CD4-positive, alpha-beta T cell treated with Interleukin-4 for 1 hour (primary cell): ENCODE results near the gene YKT6.
A peak's percentile ranks its signal among the peaks of the same experiment; 100 is the strongest.
"Not testable (repeated sequence)": the region's sequence is repeated elsewhere in the genome, so short reads cannot be mapped to it uniquely, and the experiment has no call there.

Source experiments
- DNase-seq, 2 donors: peaks; one replicate each; pipeline ENCODE4 v3.0.0-alpha.2; 2020 to 2022

YKT6 gene

DNA sequence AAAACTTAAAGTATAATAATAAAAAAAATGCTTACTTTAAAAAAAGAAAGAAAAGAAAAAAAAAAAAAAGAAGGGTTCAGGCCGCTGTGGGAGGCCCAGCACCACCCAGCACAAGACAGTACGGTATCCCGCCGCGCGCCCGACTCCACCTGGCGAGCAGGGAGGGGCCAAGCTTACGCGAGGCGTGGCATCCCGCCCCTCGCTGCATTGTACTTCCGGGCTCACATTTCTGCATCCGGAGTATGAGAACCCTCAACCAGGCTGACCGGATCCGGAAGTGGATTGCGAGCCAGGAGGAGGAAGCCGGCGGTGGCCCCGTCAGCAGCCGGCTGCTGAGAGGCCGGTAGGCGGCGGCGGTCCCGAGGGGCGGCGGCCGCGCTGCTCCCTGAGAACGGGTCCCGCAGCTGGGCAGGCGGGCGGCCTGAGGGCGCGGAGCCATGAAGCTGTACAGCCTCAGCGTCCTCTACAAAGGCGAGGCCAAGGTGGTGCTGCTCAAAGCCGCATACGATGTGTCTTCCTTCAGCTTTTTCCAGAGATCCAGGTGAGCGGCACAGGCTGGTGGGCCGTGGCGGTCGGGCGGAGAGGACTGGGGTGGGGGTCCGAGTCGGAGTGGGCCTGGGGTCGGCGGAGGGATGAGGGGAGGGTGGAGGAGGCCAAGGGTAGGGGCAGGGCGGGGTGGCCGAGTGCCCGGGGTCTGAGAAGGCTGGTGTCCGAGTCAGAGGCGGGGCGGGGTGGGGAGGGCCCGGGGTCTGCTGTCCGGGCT, at the start of gene YKT6:
Gene YKT6, plus strand, starts transcription at position 280 of the 763 bp plus-strand sequence. Its CDS starts 158 bp downstream, at position 438.
- peak; percentile 94 to 95 for DNase-seq

DNA sequence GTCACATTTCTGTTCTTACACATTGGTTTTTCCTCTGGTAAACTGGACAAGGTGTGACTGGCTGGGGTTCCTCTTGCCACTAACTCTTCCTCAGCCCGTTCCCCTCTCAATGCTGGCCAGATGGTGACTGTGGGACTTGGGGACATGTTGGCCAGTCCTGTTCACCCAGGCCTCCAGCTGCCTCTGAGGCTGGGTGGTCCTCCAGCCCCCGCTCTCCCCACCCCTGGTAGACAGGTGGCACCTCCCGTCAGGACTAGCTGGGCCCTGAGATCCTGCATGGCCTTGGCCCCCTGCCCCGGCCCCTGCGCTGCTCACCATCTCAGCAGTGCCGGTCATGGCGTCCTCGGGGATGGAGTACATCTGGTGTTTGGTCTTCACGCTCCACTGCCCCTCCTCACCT, 48.8 kb upstream of the YKT6 start:
- DNase-seq: no peak

DNA sequence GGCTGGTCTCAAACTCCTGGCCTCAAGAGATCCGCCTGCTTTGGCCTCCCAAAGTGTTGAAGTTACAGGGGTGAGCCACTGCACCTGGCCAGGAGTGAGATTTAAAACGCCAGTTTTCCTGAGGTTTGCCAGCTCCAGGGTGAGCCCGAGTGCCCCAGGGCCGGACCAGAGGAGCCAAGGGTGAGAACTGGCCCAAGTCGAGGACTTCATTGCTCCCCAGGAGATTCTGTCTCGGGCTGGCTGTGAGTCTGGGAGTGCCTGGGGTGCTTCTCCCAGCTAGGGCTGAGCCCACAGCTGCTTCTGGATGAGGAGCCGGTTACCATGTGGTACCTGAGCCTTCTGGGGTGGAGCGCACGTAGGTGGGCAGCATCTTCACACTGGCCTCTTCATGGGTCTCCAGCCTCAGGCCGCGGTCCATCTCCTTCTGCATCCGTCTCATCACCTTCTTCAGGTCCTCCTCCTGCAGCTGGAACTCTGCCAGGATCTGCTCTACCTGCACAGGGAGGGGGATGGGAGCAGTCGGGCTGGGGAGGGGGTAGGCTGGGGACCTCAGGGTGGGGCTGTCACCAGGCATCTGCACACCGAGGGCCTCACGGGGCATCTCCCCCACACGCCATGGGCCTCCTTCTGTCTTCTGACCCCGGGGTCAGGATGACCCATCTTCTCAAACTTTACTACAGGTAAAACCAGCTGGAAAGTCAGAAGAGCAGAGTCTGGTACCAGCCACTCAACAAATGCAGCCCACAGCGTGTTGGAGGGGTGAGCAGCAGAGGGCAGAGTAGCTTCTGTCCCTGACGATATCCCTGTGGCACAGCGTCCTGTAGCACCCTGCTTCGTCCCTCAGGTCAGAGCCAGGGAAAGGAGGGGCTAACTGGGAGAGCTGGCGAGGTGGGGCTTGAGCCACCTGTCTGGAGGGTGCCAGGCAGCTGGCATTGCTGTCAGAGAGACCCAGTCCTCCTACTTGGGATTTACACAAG, 47.5 kb upstream of the YKT6 start:
- DNase-seq: no peak

DNA sequence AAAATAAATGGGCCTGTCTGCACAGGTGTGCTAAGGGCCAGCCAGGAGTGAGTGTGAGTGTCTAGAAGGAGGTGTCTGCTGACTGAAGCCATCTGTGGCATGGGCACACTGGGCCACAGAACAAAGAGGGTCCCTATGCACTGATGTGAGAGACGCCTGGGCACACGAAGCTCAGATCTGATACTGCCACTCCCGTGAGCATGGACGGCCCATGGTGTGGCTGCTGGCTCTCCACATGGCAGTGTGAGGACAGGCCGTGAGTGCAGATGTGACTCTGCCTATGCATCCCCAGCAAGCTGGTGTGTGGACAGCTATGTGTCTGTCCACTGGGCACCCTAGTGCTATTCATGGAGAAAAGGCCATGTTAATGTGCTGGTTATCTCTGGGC, 46.8 kb upstream of the YKT6 start:
- DNase-seq: no peak

DNA sequence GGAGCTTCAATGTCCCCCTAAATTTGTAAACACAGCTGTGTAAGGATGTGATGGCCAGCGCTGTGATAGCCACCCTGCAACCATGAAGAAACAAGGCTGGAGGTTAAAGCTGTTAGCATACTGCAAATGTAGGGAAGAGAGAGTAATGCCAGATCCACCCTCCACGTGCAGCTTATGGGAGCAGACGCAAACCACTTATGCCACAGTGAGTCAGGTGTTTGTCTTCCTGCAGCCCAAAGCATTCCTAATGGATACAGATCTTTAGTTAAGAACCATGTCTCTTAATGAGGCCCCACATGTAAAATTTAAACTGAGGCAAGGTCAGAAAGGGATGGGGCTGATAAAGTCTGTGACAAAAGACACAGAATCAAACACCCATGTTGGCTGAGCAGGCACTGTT, 46.1 kb upstream of the YKT6 start:
- DNase-seq: no peak

DNA sequence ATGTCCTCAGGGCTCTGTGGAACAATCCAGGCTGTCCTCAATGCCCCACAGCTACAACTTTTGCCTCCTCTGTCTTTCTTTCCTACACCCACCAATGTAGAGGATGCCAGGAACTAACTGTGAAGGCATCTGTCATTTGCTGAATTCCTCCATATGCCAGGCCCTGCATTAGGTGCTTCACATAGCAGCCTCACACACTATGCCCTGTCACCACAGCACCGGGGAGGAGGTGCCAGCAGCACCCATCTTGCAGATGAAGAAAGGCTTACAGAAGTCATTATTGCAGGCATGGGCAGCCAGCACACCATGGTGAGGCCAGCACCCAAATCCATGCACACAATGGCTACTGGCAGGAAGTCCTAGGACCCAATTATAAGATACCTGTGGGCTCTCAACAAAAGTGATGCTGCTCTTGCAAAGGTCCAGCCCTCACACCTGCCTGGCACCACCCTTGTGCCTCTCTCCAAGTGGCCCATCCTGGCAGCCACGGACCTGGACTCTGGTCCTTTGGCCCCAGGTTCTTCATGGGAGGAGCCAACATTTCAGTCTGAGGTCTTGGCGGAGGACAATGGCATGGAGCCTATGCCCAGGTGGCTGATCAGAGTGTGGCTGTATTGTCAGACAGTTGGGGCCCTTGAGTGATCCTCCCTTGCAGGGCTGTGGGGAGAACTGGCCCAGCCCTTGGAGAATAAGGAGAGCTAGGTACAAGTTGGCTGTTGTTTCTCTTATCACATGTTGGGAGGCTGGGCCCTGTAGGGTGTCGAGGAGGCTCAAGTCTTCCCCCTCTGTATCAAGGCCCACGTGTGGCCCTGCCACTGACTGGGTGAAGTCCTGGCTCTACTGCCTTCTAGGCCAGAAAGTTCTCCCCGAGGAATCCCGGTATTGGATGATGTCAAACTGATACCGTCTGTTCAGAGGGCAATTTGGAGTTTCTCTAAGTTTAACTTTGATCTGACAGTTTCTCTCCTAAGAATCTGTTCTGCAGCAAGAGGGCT, 45.3 kb upstream of the YKT6 start:
- no peak for DNase-seq

DNA sequence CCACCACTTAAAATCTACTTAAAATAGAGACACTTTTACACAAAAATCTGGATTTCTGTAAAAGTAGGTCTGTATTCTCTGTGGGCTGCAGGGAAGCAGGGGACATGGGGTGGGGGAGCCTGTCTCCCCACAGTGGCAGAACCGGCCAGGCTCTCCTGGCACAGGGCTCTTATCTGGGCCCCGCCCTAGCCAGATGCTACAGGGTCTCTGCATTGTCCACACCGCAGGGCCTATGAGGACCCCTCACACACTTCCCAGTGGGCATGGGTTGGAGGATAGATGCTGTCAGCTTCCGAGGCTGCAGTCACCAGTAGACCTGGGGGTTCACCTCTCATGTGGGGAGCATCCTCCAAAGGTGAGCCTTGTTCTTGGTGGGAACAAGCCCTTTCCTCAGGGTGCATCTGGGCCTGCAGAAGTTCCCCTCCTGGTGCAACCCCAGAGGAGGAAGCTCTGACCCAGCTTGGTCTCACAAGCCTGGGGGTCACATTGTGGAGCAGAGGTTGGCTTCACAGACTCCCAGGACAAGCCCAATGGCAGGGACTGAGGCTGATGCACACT, 44.2 kb upstream of the YKT6 start:
- no peak for DNase-seq

DNA sequence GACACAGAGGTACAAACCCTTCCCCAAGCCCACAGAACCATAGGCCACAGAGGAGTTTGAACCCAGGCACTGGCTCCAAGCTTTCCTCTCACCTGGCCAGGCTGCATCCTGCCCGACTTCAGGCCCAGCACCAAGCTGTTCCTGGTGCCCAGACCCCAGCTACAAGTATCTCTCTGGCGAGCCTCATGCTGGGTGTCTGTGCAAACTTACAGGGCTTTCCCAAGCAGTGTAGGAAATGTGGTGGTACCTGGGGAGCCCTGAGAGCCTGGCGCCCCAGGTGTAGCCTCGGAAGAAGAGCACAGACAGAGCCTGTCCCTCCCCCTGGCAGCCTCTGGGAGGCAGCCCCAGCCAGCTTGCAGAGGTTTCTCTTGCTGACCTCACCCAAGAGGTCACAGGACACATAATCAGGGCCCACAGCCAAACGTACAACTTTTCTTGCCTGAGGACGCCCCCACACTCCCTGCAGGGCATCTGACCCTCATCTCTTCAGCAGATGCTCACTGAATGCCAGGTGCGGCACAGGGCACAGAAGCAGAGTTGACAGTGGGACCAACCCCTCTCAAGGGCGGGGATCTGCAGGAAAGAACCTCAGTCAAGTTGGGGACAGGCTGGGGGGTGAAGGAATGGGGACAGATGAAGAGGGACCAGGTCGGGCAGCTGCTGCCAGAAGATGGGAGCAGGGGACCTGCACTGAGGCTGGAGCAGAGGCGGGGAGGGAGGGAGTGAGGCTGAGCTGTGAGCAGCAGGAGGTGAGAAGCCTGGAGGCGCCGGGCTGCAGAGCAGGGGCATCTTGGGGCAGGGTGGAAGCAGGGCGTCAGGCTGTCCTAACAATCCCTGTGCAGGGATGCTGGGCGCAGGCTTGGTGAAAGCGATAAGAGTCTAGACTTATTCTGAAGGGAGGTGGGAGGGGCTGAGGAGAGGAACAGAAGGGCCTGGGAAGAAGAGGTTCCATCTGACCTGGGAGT, 43.4 kb upstream of the YKT6 start:
- DNase-seq: no peak

DNA sequence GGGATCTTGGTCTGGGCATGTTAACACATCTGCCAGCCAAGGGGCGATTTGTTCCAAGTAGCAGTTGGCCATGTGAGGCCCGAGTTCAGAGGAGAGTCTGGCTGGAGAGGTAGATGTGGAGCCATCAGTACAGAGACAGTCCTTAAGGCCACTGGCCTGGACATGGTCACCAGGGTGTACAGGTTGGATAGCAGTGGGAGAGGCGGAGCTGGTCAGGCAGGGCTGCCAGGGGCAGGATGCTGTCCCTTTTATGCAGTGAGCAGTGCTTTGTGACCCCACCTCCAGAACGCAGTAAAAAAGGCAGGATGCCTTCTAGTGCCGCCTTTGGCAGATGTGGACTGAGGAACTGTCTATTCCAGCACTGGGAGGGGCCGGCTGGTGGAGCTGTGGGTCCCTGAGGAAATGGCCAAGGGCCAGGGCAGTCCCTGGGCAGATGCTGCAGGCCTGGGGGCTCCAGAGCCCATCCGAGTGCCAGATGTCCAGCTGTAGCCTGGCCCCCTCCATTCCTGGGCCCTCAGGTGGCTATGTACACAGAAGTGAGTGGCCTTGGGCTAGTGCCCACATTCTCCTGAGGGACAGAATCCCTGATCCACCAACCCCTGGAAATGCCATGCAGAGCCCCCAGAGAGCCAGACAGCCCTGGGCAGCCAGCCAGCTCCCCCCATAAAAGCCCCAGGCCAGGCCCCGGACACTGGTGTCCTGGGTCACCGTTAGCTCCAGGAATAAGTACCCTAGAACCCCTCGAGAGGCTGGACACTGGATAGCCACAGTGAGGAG, 42.5 kb upstream of the YKT6 start:
- DNase-seq: no peak

DNA sequence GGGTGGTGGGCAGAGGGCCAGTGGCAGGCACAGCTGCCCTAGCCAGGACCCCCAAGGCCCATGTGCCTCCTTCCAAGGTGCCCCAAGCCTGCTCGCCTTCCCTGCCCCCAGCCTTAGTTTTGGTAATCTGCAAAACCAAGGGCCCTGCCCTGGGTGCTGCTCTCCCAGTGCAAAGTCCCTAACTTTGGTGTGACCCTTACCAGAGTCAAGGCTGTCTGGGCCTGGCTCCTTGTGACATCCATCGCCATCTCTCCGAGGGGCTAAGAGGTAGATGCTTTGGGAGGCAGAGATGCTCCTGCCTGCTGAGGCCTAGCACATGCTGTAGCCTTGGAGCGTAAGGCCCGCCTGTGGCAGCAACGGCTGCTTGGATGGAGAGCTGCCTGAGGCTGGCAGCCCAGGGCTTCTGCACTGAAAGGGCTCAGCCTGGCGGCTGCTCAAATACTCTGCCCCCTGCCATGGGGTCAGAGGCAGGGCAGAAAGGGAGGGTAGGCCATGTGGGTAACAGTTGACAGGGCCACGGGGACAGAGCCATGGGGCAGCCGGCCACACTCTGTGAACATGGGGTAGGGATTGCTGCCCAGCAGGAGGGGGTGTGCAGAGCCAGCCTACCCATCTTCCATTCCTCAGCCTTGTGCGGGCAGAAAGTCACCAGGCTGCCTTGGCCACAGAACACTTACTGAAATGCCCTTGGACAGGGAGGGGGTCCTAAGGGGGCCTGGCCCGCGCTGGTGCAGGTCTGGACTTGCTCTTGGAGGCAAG, 41.7 kb upstream of the YKT6 start:
- no peak for DNase-seq

DNA sequence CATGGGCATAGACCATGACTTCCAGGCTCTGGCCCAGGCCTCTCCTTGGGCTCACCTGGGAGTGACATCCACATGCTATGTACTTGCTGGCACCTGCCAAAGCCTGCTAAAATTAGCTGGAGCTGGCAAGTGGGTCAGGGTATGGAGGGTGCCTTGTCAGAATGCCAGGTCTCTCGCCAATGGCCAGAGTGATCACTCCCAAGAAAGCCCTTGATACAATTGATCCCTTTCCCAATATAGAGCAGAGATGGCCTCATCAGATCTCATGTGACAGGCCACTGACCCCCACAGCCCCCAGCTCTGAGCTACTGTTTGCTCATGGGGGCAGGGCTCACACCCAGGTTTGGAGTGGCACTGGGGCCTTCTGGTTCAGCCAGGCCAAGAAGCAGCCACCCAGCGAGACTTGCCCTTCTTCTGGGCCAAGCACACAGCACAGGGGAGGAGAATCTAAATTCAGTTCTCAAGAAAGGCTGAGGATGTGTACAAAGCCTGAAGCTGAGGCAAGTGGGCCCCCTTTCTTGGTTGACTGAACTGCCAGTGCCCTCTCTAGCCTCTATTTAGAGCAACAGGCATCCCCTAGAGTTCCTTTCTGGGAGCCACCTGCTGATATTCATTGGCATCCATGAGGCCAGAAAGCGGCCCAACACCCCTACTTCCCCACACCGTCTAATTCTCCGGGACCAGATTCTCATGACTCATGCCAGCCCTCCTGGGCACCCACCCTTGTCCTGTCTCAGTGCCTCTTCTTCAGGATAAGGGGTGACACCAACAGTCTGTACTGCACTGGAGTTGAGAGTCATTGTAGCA, 40.8 kb upstream of the YKT6 start:
- no peak for DNase-seq

DNA sequence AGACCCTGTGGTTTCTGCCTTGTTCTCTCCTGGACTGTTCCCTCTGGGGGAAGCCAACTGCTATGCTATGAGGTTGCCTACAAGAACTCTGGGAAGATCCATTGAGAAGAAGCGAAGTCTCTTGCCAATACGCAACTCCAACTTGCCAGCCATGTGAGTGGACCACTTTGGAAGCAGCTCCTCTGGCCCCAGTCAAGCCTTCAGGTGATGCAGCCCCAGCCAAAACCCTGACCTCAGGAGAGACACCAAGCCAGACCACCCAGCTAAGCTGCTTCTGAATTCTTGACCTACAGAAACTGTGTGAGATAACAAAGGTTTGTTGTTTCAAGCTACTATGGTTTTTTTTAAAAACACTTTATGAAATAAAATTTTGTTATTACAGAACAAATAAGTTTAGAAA, 39.4 kb upstream of the YKT6 start:
- no peak for DNase-seq

DNA sequence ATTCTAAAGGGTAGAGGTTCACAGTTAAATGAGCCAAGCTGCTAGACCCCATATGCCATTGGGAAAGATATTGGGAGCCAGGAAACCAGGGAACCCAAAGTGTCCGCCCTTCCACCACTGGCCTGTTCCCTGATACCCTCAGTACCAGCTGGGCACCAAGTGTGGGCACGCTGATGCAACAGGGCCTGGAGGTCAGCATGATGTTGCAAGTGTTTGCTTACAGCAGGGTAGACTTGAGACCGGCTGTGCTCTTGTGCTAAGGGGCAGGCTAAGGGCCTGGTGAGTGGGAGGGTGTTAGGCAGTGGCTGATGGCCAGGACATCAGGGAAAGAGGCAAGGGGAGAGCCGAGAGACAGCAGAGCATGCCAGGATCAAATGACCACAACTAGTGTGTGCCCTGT, 38.6 kb upstream of the YKT6 start:
- no peak for DNase-seq

DNA sequence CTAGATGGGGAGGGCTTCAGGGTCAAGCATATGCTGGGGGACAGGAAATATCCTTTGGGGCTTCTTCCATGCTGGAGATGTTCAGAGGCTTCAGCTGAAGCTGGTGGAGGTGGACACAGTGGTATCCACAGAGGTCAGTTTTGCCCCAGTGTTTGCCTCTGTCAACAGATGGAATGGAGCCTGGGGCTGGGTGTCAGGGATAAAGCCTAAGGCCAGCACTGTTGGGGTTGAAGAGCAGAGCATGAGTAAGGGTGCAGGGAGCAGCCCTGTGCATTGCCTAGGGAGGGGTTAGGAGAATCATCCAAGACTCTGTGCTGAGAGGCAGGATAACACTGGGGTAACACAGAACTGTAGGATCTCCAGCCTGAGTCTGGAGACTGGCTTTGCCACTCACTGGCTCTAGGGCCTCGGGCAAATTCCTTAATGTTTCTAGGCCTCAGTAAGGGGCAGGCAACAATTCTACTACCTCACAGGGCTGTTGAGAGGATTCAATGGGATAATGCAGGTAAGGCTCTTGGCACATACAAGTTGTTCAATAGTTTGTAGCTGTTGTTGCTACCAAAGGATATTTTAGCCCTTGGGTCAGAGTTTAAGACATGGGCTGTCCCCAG, 37.9 kb upstream of the YKT6 start:
- DNase-seq: no peak

DNA sequence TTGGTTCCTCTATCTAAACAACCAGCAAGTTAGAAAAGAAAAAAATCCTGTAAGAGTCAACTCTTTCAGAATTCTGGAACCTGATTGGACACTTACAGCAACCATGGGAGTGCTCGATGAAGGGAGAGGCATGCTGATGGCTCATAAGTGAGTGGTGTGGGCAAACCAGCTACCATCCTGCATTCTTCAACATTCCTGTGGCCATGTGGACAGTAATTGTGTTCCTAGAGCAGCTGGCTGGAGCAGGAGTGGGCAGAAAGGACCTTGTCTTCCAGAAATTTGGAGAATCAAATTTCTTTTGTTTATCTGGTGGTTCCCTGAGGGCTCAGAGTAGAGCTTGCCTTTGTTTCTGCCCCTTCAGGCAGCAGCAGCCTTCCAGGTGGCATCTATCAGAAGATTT, 37.2 kb upstream of the YKT6 start:
- DNase-seq: no peak

DNA sequence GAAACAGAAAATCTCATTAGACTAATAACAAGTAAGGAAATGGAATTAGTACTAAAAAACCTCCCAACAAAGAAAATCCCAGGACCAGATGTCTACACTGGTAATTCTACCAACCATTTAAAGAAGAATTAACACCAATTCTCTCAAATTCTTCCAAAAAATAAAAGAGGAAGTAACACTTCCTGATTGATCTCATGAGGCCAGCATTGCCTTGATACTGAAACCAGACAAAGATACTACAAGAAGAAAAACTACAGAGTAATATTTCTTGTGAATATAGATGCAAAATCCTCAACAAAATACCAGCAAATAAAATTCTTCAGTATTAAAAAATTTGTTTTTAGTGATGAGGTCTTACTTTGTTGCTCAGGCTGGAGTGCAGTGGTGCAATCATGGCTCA, 32.9 kb upstream of the YKT6 start:
- no peak for DNase-seq

DNA sequence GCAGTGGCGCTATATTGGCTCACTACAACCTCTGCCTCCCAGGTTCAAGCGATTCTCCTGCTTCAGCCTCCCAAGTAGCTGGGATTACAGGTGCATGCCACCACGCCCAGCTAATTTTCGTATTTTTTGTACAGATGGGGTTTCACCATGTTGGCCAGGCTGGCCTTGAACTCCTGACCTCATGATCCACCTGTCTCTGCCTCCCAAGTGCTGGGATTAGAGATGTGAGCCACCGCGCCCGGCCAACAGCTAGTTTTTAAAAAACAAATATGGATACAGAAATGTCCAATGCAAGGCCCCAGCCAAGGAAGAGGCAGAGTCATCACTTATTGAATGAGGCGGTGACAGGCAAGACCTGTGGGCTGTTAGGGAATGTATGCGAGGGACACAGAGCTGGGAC, 28.9 kb upstream of the YKT6 start:
- not testable (repeated sequence) for DNase-seq

DNA sequence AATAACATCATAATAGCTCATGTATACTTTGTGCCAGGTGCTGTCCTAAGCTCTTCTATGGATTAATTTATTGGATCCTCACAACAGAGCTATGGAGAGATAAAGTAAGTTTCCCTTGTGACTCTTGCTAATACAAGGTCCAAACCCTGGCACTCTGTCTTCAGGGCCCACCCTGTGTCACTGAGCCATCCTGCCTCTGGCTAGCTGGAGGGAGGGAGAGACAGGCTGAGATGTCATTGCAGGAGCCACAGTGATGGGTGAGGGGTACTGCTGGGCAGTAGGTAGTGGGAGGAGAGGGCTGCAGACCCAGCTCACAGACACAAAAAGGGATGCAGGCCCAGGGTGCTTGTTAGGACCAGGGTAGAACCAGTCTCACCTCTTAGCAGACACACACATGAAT, 28.4 kb upstream of the YKT6 start:
- DNase-seq: no peak
